CD4-positive, alpha-beta T cell treated with Interleukin-2 at 100 ng/mL for 4 hours (primary cell): Measurements from ENCODE around the gene GPC3.
A peak's percentile ranks its signal among the peaks of the same experiment; 100 is the strongest.

Experiments used
- DNase-seq: peaks from one replicate; pipeline ENCODE4 v3.0.0-alpha.2; 2020; ENCODE audit warnings: low spot score

Gene GPC3

DNA sequence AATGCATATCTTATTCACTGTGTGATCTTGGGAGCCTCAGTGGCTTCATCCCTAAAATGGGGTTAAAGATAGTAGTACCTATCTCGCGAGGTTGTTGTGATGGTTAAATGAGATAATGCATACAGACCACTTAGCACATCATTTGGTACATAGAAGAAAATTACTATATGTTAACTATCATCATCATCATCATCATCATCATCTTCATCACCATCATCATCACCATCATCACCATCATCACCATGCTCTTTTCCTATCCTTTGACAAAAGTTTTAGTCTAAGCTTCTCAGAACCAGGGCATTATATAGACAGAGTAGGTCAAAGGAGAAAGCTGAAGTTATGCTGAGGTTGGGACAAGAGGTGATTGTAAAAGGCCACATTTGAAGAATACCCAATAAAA lies 145.0 kb downstream of the GPC3 start:
- DNase-seq = no peak

- peak; percentile 20 for DNase-seq
Measured at GRCh38 chrX:133838761-133839676, 146.4 kb downstream of the GPC3 start.

DNA sequence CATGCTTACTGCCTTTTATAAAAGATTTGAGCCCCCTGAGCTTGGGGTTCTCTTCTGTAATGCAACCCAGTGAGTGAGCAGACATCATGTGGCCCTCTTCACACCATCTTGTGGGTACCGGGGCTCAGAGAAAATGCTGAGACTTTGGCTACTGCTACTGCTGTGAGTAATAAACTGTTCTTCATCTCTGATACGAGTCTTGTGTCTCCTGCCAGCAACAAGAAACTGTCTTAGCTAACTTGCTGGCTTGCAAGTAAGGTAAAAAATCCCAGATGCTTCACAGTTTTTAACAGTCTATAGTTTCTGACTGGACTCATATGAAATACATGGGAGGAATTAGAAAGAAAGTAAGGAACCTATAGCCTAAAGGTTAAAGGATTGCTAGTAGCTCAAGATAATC lies 148.3 kb downstream of the GPC3 start:
- no peak for DNase-seq

DNA sequence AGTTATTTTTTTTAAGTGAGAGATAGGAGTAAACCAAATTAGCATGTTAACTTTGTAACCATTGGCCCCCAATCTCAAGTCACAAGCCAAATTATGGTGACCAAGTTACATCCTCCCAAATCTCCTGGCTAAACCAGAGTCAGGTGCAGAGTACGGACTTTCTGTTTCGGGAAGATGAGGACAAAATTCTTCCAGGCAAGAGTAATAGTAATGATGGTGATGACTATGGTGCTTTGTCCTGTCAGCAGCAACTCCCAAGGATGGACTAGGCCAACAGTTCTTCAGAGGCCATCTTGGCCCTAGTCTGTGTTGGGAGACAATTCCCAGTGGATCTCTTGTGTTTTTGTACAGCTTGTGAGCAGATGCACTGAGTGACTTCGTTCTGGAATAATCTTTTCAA lies 148.8 kb downstream of the GPC3 start:
- DNase-seq = no peak

DNA sequence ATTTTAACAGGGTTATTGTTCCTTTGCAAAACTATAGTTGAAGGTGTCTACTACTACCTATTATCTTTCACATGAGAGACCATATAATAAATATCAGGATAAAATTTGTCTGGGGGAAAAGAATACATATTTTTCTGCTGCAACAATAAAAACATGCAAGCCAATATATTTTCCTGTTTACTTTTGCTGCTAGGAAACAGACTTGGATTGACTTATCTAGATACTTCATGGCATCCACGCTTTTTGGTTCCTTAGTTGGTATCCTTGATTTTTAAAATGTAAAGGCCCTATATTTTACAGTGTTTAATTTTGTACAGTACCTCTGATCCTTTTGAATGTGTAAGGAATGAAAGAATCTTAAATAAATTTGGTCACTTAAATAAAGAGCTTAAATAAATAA lies 150.6 kb downstream of the GPC3 start:
- DNase-seq = no peak

GRCh38 chrX:133819546-133819945 lies 165.8 kb downstream of the GPC3 start:
- DNase-seq = no peak

DNA sequence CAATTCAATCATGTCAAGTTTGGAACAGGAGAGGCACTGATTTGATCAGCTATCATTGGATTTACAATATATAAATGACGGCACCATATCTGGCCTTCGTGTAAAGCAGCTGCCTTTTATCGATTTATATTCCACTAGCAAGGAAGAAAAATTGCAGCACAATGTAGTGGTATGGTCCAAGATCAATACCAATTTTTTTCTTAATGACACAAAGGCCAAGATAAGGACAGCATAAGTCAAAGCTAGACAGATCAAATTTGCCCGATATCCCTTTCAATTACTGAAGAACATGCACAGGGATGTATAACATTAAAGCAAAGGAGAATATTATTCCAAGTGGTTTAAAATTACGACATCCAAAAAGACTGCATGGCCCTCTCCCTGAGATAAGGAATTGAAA lies 167.4 kb downstream of the GPC3 start:
- DNase-seq = no peak

DNA sequence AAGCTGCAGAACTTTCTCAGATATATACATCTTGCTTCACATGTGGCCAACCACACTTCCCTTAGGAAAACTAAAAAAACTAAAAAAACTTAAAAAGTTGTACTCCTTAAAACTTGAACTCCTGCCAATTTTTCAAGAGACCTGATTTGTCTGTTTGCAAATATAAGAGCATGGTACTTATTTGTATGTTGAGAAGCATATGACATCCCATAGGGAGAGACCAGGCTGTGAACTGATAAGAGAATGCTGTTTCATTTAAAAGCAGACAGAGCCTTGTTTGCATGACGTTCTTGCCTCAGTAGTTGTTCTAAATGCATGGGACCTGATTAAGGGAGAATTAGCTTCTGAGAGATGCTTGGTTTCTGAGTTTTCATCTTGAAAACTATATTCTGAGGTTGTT lies 169.9 kb downstream of the GPC3 start:
- no peak for DNase-seq

- no peak for DNase-seq
Measured at GRCh38 chrX:133813971-133814370, 171.4 kb downstream of the GPC3 start.

GRCh38 chrX:133812402-133812801 lies 173.0 kb downstream of the GPC3 start:
- DNase-seq = no peak

GRCh38 chrX:133810925-133811324 lies 174.5 kb downstream of the GPC3 start:
- no peak for DNase-seq

- DNase-seq = no peak
Measured at GRCh38 chrX:133804072-133804471, 181.3 kb downstream of the GPC3 start.

DNA sequence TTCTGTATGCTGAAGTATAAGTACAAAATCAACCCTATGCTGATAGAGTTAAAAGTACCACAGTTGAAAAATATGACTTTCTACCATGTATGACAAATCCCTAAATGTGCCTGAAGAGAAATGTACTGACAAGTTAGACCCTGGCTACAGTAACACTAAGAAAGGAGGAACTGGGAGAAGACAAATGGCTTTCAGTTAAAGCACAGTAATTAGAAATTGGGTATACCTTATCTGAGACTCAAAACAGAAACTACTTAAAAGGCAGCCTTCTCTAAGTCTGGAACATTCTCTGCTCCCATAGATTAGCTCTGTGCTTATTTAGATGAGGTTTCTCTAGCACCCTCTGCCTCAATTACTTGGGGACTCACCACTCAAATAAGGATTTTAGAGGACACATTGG lies 189.1 kb downstream of the GPC3 start:
- no peak for DNase-seq

DNA sequence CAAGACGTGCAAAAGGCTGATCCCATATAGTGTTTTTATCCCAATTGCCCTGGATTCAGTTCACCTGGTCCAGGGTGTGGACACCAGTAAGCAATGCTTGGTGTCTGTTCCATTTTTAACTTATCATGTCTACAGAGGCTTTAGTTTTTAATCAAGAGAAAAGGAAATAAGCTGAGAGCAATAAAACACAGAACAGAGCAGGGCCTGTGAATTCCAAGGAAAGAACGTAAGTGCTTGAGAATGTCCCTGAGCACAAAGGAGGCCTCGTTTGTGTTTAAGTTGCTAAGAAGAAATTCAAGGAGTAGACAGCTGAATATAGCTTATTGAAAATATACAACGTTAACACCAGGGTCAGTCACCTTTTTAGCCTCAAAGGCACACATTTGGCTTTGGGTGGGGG lies 191.3 kb downstream of the GPC3 start:
- DNase-seq = no peak

GRCh38 chrX:133793626-133794025 lies 191.8 kb downstream of the GPC3 start:
- no peak for DNase-seq

DNA sequence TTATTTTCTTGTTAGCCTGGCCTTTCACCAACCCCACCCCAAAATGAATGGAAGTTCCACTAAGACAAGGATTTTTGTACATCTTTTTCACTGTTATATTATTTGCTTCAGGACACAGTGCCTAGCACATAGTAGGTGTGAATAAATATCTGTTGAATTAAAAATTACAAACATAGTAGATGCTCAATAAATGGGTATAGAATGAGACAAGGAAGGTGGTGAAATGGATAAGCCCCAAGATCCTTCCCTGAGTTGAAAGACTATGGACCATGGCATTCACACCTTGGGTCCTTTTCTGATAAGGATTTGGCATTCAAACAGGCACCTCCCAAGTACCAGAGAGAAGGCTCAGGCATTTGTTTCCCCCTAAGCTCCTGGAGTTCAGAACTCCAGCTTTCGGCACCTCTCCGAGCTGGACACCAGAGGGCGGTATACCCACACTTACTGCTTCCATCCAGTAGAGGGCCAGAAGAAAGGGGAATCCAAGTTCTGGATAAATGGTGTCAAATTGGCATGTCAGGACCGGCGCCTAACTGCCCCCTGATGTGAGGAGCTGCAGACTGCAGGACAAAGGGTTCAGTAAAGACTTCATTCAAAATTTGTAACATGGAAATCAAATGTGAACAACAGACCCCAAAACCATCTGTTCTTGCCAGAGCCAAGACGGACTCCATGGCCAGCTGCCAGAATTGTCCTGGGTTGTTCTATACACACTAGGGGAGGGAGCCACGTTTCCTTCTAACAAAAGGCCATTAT lies 193.0 kb downstream of the GPC3 start:
- peak; percentile 54 for DNase-seq

DNA sequence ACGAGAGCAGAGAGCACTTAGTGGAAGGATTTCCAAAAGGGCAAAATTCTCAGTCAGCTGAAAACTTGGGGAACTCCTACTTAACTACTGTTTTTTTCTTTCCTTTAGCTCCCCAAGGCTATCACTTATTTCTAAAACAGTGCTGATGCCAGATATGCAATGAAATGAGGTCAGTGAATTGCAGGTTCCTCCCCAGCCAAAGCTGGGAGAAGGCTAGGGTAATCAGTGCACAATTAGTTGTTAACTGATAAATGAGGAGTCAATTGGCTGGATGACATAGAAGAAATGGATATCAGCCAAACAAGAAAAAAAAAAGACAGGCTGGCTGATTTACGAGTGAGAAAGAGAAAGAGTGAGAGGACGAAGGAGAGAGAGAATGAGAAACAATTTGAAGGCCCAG lies 195.6 kb downstream of the GPC3 start:
- DNase-seq = no peak

DNA sequence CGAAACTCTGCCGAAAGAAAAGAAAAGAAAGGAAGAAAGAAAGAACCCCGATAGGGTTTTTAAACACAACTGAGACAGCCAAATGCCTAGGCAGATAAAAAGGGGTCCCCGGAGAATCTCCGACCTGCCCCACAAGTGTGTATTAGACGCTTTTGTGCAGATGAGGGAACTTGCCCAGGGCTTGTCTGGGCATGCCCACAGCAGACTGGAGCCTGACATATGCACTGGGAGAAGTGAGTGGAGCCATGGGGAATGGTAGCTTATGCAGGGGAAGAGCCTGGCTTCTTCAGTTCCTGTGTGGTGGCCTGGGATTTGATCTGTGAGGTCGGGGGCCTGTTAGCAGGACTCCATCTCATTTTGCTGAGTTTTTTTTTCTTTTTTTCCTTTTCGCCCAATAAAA lies 199.0 kb downstream of the GPC3 start:
- no peak for DNase-seq

DNA sequence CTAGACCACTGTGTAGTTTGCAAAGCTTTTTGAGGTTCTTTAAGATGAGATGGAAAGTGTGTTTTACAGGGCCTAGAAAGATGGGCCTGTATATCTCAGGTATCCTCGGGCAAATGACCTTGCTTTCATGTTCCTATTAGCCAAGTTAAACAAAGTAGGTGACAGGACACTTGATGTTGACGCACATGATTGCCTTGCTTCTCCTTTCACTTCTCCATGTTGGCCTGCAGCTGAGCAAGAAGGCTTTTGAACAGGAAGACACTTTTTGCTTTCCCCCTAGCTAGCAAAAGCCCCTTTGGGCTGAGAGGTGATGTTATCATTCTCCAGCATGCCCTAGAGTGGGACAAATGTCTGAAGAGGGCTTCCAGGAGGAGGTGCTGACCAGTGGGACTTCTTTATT lies 202.1 kb downstream of the GPC3 start:
- no peak for DNase-seq

DNA sequence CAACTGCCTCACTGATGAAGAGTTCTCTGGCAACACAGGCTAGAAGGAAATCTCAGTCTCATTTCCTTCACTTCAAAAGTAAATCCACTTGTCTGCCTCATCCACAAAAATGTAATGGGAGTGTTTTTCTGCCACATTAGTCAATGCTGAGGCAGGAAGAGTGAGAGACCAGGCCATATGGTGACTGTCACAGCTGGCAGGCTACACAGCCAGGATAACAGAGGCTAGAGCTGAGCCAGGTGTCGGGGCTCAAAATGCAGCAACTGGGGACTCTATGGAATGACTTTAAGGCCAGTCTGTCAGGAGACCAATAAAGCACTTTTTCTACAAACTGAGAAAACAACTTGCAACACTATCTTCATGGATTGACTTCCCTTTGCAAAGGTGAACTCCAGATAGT lies 204.2 kb downstream of the GPC3 start:
- DNase-seq = no peak

- peak; percentile 19 for DNase-seq
Measured at GRCh38 chrX:133776072-133776471, 209.3 kb downstream of the GPC3 start.

- DNase-seq = no peak
Measured at GRCh38 chrX:133774807-133775206, 210.6 kb downstream of the GPC3 start.

DNA sequence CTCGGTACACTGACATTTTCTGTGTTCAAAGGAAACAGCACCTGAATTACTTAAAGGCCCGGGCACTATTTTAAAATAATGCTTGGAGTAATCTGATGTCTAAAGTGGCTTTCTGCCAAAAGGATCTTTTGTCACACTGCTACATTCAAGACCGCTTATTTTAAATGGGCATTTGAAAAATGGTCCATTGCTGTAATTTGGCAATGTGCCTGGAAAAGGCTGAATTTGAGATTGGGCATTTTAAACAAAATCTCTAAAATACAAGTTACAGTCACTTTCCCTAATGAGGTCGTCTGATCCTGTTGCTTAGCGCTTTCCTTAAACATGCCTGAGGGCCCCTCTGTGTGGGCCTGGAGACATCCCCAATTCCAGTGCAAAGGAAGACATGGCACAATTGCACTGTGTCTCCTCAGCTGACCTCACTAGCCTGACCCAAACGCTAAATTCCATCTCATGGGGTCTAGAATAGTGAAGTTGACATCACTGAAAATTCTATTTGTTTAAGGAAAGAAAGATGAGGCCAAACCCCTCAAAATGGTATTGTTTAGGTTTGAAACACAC lies 214.2 kb downstream of the GPC3 start:
- no peak for DNase-seq
